ENCODE data around the gene HEXD.

- TF ChIP-seq CTCF (conservative IDR thresholded peaks at IDR 0.05) (no peak), EZH2 (IDR thresholded peaks at IDR 0.05; ENCODE audit: low read depth) (no peak)
Observed at GRCh38 chr17:82429824-82430223, 11.7 kb downstream of the HEXD start.
